ENCODE results near the gene VAPB.

Gene VAPB

GRCh38 chr20:58342104-58342945 is 46.7 kb upstream of the VAPB start:
- Histone ChIP-seq H3K9me3 (ENCODE audit: control insufficient read depth, insufficient read depth, low read depth, low read length) (no peaks in the 10 kb centered on the region), H3K36me3 (ENCODE audit: control insufficient read depth in 2 of 2, insufficient read depth in 1 of 2, low read length in 2 of 2) (peaks cover 0 to 29% of the 10 kb centered on the region in 2 experiments; a peak in 1 of 3 replicates), H3K4me1 (ENCODE audit: control insufficient read depth, insufficient read depth, low read length) (no peaks in the 10 kb centered on the region), H3K27ac (ENCODE audit: extremely low read depth, low read depth, low read length) (no peak overlapping the region), H3K4me3 (ENCODE audit: low read depth, low read length) (no peak overlapping the region)
- POLR2A ChIA-PET, result no interaction called here
- no peak for TF ChIP-seq ZNF391 (tag by site-specific recombination; IDR thresholded peaks at IDR 0.05; ENCODE audit: borderline replicate concordance, low read depth)
- no peak for TF ChIP-seq AEBP2 (tag by site-specific recombination; IDR thresholded peaks at IDR 0.05; ENCODE audit: borderline replicate concordance)
- TF ChIP-seq KLF7 (tag by site-specific recombination; IDR thresholded peaks at IDR 0.05; ENCODE audit: borderline replicate concordance), result no peak
- TF ChIP-seq ZNF792 (tag by site-specific recombination; IDR thresholded peaks at IDR 0.05), result no peak
- TF ChIP-seq ZNF18 (tag by site-specific recombination; IDR thresholded peaks at IDR 0.05), result no peak
- no peak for TF ChIP-seq IKZF3 (tag by site-specific recombination; IDR thresholded peaks at IDR 0.05)
- TF ChIP-seq PBX3 (CRISPR knock-in tag; IDR thresholded peaks at IDR 0.05), result no peak
- no peak for TF ChIP-seq ZNF214 (tag by site-specific recombination; IDR thresholded peaks at IDR 0.05; ENCODE audit: borderline replicate concordance)
- no peak for TF ChIP-seq ZNF585B (tag by site-specific recombination; IDR thresholded peaks at IDR 0.05)
- TF ChIP-seq GLIS1 (tag by site-specific recombination; IDR thresholded peaks at IDR 0.05), result no peak
- TF ChIP-seq ZBTB20 (tag by site-specific recombination; IDR thresholded peaks at IDR 0.05), result no peak
- TF ChIP-seq ZNF645 (tag by site-specific recombination; IDR thresholded peaks at IDR 0.05), result no peak
- no peak for TF ChIP-seq ZNF221 (tag by site-specific recombination; IDR thresholded peaks at IDR 0.05; ENCODE audit: borderline replicate concordance)
- no peak for TF ChIP-seq ZNF404 (tag by site-specific recombination; IDR thresholded peaks at IDR 0.05)
- no peak for TF ChIP-seq ZNF518A (tag by site-specific recombination; conservative IDR thresholded peaks at IDR 0.05; ENCODE audit: low read depth)
- no peak for TF ChIP-seq PRDM6 (tag by site-specific recombination; IDR thresholded peaks at IDR 0.05)
- CTCF ChIA-PET, result no interaction called here

All from HEK293 (cell line).